Measurements from ENCODE around the gene ZG16B.

DNA sequence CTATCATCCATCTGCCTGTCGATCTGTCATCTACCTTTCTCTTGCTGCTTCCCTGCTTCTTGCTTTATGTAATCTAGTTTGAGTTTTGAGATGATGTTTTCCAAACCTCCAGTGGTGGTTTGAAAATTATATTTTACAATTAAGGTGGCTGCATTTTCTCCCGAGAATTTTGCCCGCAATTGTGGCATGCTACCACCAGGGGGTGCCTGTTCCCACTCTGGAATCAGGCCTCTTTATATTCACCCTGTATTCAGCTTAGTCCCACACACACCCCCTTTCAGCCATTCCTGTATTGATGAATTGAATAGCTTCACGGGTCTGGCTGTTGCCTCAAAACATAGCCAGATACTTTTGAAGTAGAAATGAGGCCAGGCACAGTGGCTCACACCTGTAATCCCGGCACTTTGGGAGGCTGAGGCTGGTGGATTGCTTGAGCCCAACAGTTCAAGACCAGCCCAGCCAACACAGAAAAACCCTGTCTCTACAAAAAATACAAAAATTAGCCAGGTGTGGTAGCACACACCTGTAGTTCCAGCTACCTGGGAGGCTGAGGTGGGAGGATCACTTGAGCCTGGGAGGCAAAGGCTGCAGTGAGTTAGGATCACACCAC lies 24.7 kb downstream of the ZG16B start:
- TF ChIP-seq CTCF (IDR thresholded peaks at IDR 0.05 in 8 of 11, conservative IDR thresholded peaks at IDR 0.05 in 3 of 11) (peak in 7 of 11 experiments; percentile 13 to 55 (median 23)), POLR2A (IDR thresholded peaks at IDR 0.05) (no peak), POLR2AphosphoS5 (IDR thresholded peaks at IDR 0.05) (no peak)

Data from spleen (tissue), 7 donors.